Measurements from ENCODE around the gene SGK2. TPM values are rescaled to one million over a fixed set of nuclear protein-coding genes. Genes with fewer than 3 reads are reported as not detected.

The SGK2 gene
- total RNA-seq, 5 donors from 2014 or later (not counting 1 experiment from before 2014, with no cell fraction given): 0.73 to 2.0 (median 1.4) TPM

GRCh38 chr20:43539975-43540672 is 18.7 kb upstream of the SGK2 start:
- Histone ChIP-seq H3K27me3 (replicated peaks in 1 of 2; ENCODE audit: control insufficient read depth in 2 of 2, extremely low read depth in 1 of 2, insufficient read depth in 2 of 2, low read length in 1 of 2) (no peaks in the 10 kb centered on the region), H3K4me1 (ENCODE audit: control insufficient read depth in 1 of 2, extremely low read depth in 1 of 2, insufficient read depth in 2 of 2, low read length in 2 of 2) (no peaks in the 10 kb centered on the region), H3K36me3 (ENCODE audit: control insufficient read depth in 2 of 2, extremely low read depth in 1 of 2, insufficient read depth in 1 of 2, low read length in 1 of 2) (no peaks in the 10 kb centered on the region), H3K27ac (ENCODE audit: low read length) (no peak overlapping the region), H3K9me3 (no peaks in the 10 kb centered on the region), H3K4me3 (ENCODE audit: control insufficient read depth in 1 of 2, extremely low read depth in 1 of 2, low read length in 1 of 2) (no peak overlapping the region)
- H3K27me3 Mint-ChIP-seq: no peaks in the 10 kb centered on the region
- ATAC-seq (replicated peaks in 1 of 4): no peak
- no peak overlapping the region for H3K27ac Mint-ChIP-seq
- no peak overlapping the region for H3K4me3 Mint-ChIP-seq
- no peaks in the 10 kb centered on the region for H3K4me1 Mint-ChIP-seq
- DNase-seq: no peak
- WGBS (ENCODE audit: insufficient coverage): 91% methylated on average over 16 of the region's 17 CpGs
- peaks cover 5% of the 10 kb centered on the region for H3K36me3 Mint-ChIP-seq
- no peaks in the 10 kb centered on the region for H3K9me3 Mint-ChIP-seq
- ChIA-PET CTCF (no interaction called here), POLR2A (no interaction called here)

- Histone ChIP-seq H3K27me3 (replicated peaks in 1 of 2; ENCODE audit: control insufficient read depth in 2 of 2, extremely low read depth in 1 of 2, insufficient read depth in 2 of 2, low read length in 1 of 2) (no peaks in the 10 kb centered on the region), H3K27ac (ENCODE audit: low read length) (no peak overlapping the region), H3K9me3 (no peaks in the 10 kb centered on the region), H3K36me3 (ENCODE audit: control insufficient read depth in 2 of 2, extremely low read depth in 1 of 2, insufficient read depth in 1 of 2, low read length in 1 of 2) (no peaks in the 10 kb centered on the region), H3K4me3 (ENCODE audit: control insufficient read depth in 1 of 2, extremely low read depth in 1 of 2, low read length in 1 of 2) (no peak overlapping the region), H3K4me1 (ENCODE audit: control insufficient read depth in 1 of 2, extremely low read depth in 1 of 2, insufficient read depth in 2 of 2, low read length in 2 of 2) (no peaks in the 10 kb centered on the region)
- Mint-ChIP-seq H3K36me3 (peaks cover under 1% of the 10 kb centered on the region), H3K9me3 (no peaks in the 10 kb centered on the region), H3K27ac (no peak overlapping the region), H3K27me3 (no peaks in the 10 kb centered on the region), H3K4me3 (no peak overlapping the region), H3K4me1 (no peaks in the 10 kb centered on the region)
- ChIA-PET POLR2A (no interaction called here), CTCF (no interaction called here)
- WGBS (ENCODE audit: insufficient coverage): 96% methylated on average over 6 of the region's 7 CpGs
- DNase-seq (no peak), ATAC-seq (replicated peaks in 1 of 4) (no peak)
These were observed 18.2 kb upstream of the SGK2 start for GRCh38 chr20:43540673-43541060.

GRCh38 chr20:43541214-43541613 is 17.6 kb upstream of the SGK2 start:
- Histone ChIP-seq H3K27me3 (replicated peaks in 1 of 2; ENCODE audit: control insufficient read depth in 2 of 2, extremely low read depth in 1 of 2, insufficient read depth in 2 of 2, low read length in 1 of 2) (no peaks in the 10 kb centered on the region), H3K9me3 (no peaks in the 10 kb centered on the region), H3K4me1 (ENCODE audit: control insufficient read depth in 1 of 2, extremely low read depth in 1 of 2, insufficient read depth in 2 of 2, low read length in 2 of 2) (no peaks in the 10 kb centered on the region), H3K27ac (ENCODE audit: low read length) (no peak overlapping the region), H3K36me3 (ENCODE audit: control insufficient read depth in 2 of 2, extremely low read depth in 1 of 2, insufficient read depth in 1 of 2, low read length in 1 of 2) (no peaks in the 10 kb centered on the region), H3K4me3 (ENCODE audit: control insufficient read depth in 1 of 2, extremely low read depth in 1 of 2, low read length in 1 of 2) (no peak overlapping the region)
- no peaks in the 10 kb centered on the region for H3K4me1 Mint-ChIP-seq
- DNase-seq (no peak), ATAC-seq (replicated peaks in 1 of 4) (no peak)
- no peaks in the 10 kb centered on the region for H3K36me3 Mint-ChIP-seq
- H3K9me3 Mint-ChIP-seq: no peaks in the 10 kb centered on the region
- no peaks in the 10 kb centered on the region for H3K27me3 Mint-ChIP-seq
- POLR2A ChIA-PET: interaction anchor here in 1 of 2 donors (0.6 kb wide), 1 partner anchor 183 kb away, joined by 3 read pairs; no protein-coding TSS in a partner anchor
- CTCF ChIA-PET: no interaction called here
- WGBS (ENCODE audit: insufficient coverage): no CpG with 5 or more reads among the region's 2 CpGs
- no peak overlapping the region for H3K27ac Mint-ChIP-seq
- H3K4me3 Mint-ChIP-seq: no peak overlapping the region

- no peak overlapping the region for H3K27ac Mint-ChIP-seq
- ATAC-seq (replicated peaks in 1 of 4) (no peak), DNase-seq (no peak)
- no peaks in the 10 kb centered on the region for H3K4me1 ChIP-seq (ENCODE audit: control insufficient read depth in 1 of 2, extremely low read depth in 1 of 2, insufficient read depth in 2 of 2, low read length in 2 of 2)
- no peaks in the 10 kb centered on the region for H3K9me3 ChIP-seq
- ChIA-PET CTCF (no interaction called here), POLR2A (no interaction called here)
- H3K27me3 Mint-ChIP-seq: no peaks in the 10 kb centered on the region
- H3K4me3 ChIP-seq (ENCODE audit: control insufficient read depth in 1 of 2, extremely low read depth in 1 of 2, low read length in 1 of 2): no peak overlapping the region
- no peaks in the 10 kb centered on the region for H3K36me3 ChIP-seq (ENCODE audit: control insufficient read depth in 2 of 2, extremely low read depth in 1 of 2, insufficient read depth in 1 of 2, low read length in 1 of 2)
- H3K27me3 ChIP-seq (replicated peaks in 1 of 2; ENCODE audit: control insufficient read depth in 2 of 2, extremely low read depth in 1 of 2, insufficient read depth in 2 of 2, low read length in 1 of 2): no peaks in the 10 kb centered on the region
- H3K36me3 Mint-ChIP-seq: peaks cover 5% of the 10 kb centered on the region
- no peak overlapping the region for H3K4me3 Mint-ChIP-seq
- H3K27ac ChIP-seq (ENCODE audit: low read length): no peak overlapping the region
- WGBS (ENCODE audit: insufficient coverage): no CpG with 5 or more reads among the region's 5 CpGs
- no peaks in the 10 kb centered on the region for H3K4me1 Mint-ChIP-seq
- H3K9me3 Mint-ChIP-seq: no peaks in the 10 kb centered on the region
These were observed 16.7 kb upstream of the SGK2 start for GRCh38 chr20:43542161-43542560.

GRCh38 chr20:43542674-43543073 is 16.2 kb upstream of the SGK2 start:
- H3K4me1 Mint-ChIP-seq: no peaks in the 10 kb centered on the region

GRCh38 chr20:43543138-43543537 is 15.7 kb upstream of the SGK2 start:
- DNase-seq: no peak
- ChIA-PET CTCF (no interaction called here), POLR2A (no interaction called here)
- Histone ChIP-seq H3K27ac (ENCODE audit: low read length) (no peak overlapping the region), H3K4me3 (ENCODE audit: control insufficient read depth in 1 of 2, extremely low read depth in 1 of 2, low read length in 1 of 2) (no peak overlapping the region), H3K4me1 (ENCODE audit: control insufficient read depth in 1 of 2, extremely low read depth in 1 of 2, insufficient read depth in 2 of 2, low read length in 2 of 2) (no peaks in the 10 kb centered on the region), H3K27me3 (replicated peaks in 1 of 2; ENCODE audit: control insufficient read depth in 2 of 2, extremely low read depth in 1 of 2, insufficient read depth in 2 of 2, low read length in 1 of 2) (no peaks in the 10 kb centered on the region), H3K9me3 (no peaks in the 10 kb centered on the region), H3K36me3 (ENCODE audit: control insufficient read depth in 2 of 2, extremely low read depth in 1 of 2, insufficient read depth in 1 of 2, low read length in 1 of 2) (no peaks in the 10 kb centered on the region)
- no peak for ATAC-seq (replicated peaks in 1 of 4)
- WGBS (ENCODE audit: insufficient coverage): 93% methylated on average over 4 of the region's 5 CpGs
- H3K27ac Mint-ChIP-seq: no peak overlapping the region
- peaks cover 0 to 4% (median 0%) of the 10 kb centered on the region in 3 donors for H3K9me3 Mint-ChIP-seq
- H3K4me3 Mint-ChIP-seq: no peak overlapping the region
- no peaks in the 10 kb centered on the region for H3K4me1 Mint-ChIP-seq
- no peaks in the 10 kb centered on the region for H3K27me3 Mint-ChIP-seq
- H3K36me3 Mint-ChIP-seq: peaks cover 14% of the 10 kb centered on the region

More at GRCh38 chr20:43542674-43543073, 16.2 kb upstream of the SGK2 start:
- Mint-ChIP-seq H3K36me3 (peaks cover 10% of the 10 kb centered on the region), H3K27me3 (no peaks in the 10 kb centered on the region), H3K4me3 (no peak overlapping the region), H3K27ac (no peak overlapping the region), H3K9me3 (peaks cover 0 to 4% (median 0%) of the 10 kb centered on the region in 3 donors)
- Histone ChIP-seq H3K27me3 (replicated peaks in 1 of 2; ENCODE audit: control insufficient read depth in 2 of 2, extremely low read depth in 1 of 2, insufficient read depth in 2 of 2, low read length in 1 of 2) (no peaks in the 10 kb centered on the region), H3K4me3 (ENCODE audit: control insufficient read depth in 1 of 2, extremely low read depth in 1 of 2, low read length in 1 of 2) (no peak overlapping the region), H3K27ac (ENCODE audit: low read length) (no peak overlapping the region), H3K36me3 (ENCODE audit: control insufficient read depth in 2 of 2, extremely low read depth in 1 of 2, insufficient read depth in 1 of 2, low read length in 1 of 2) (no peaks in the 10 kb centered on the region), H3K4me1 (ENCODE audit: control insufficient read depth in 1 of 2, extremely low read depth in 1 of 2, insufficient read depth in 2 of 2, low read length in 2 of 2) (no peaks in the 10 kb centered on the region), H3K9me3 (no peaks in the 10 kb centered on the region)
- CTCF ChIA-PET: no interaction called here
- POLR2A ChIA-PET: no interaction called here
- 20% methylated on average over 1 of the region's 4 CpGs for WGBS (ENCODE audit: insufficient coverage)
- DNase-seq (no peak), ATAC-seq (replicated peaks in 1 of 4) (no peak)

GRCh38 chr20:43544501-43544900 is 14.3 kb upstream of the SGK2 start:
- H3K27ac ChIP-seq (ENCODE audit: low read length): no peak overlapping the region
- H3K9me3 Mint-ChIP-seq: peaks cover 0 to 4% (median 0%) of the 10 kb centered on the region in 3 donors
- H3K27ac Mint-ChIP-seq: no peak overlapping the region
- no peaks in the 10 kb centered on the region for H3K9me3 ChIP-seq
- no peaks in the 10 kb centered on the region for H3K4me1 Mint-ChIP-seq
- 90% methylated on average over 5 of the region's 9 CpGs for WGBS (ENCODE audit: insufficient coverage)
- no peak overlapping the region for H3K4me3 Mint-ChIP-seq
- no peaks in the 10 kb centered on the region for H3K27me3 Mint-ChIP-seq
- ATAC-seq (replicated peaks in 1 of 4) (no peak), DNase-seq (no peak)
- peaks cover 0 to 3% of the 10 kb centered on the region in 2 donors for H3K36me3 ChIP-seq (ENCODE audit: control insufficient read depth in 2 of 2, extremely low read depth in 1 of 2, insufficient read depth in 1 of 2, low read length in 1 of 2)
- CTCF ChIA-PET: no interaction called here
- no peaks in the 10 kb centered on the region for H3K27me3 ChIP-seq (replicated peaks in 1 of 2; ENCODE audit: control insufficient read depth in 2 of 2, extremely low read depth in 1 of 2, insufficient read depth in 2 of 2, low read length in 1 of 2)
- H3K36me3 Mint-ChIP-seq: peaks cover 17% of the 10 kb centered on the region
- no peaks in the 10 kb centered on the region for H3K4me1 ChIP-seq (ENCODE audit: control insufficient read depth in 1 of 2, extremely low read depth in 1 of 2, insufficient read depth in 2 of 2, low read length in 2 of 2)
- POLR2A ChIA-PET: no interaction called here
- no peak overlapping the region for H3K4me3 ChIP-seq (ENCODE audit: control insufficient read depth in 1 of 2, extremely low read depth in 1 of 2, low read length in 1 of 2)
